Small intestine (tissue), 7 donors: ENCODE measurements around the gene NIPAL3. TPM values are rescaled to one million over a fixed set of nuclear protein-coding genes. Genes with fewer than 3 reads are reported as not detected.

Source experiments
- DNase-seq, 2 donors: peaks; one replicate each; pipeline versions ENCODE4 v3.0.0 to v3.0.0-alpha.2; 2013
- FAIRE-seq: peaks from 2 replicates; lab custom pipeline; 2012; peaks lifted over from hg19 to GRCh38; lab: Jason Lieb, UNC
- H3K27ac ChIP-seq, 3 donors: one replicate each; pipeline ENCODE4 v1.5.1; 2013; ENCODE audit warnings: low read length in 2 of 3, mild to moderate bottlenecking in 2 of 3, control low read depth in 1 of 3, inconsistent platforms in 1 of 3, low read depth in 1 of 3, moderate library complexity in 1 of 3
- H3K27me3 ChIP-seq, 3 donors: one replicate each; pipeline ENCODE4 v1.6.1; 2013; ENCODE audit warnings: low read length in 3 of 3, inconsistent platforms in 1 of 3; ENCODE audit not compliant: control insufficient read depth in 3 of 3, insufficient read depth in 3 of 3
- H3K36me3 ChIP-seq, 3 donors: one replicate each; pipeline ENCODE4 v1.6.1; 2013; ENCODE audit warnings: low read length in 3 of 3, inconsistent platforms in 1 of 3, low read depth in 1 of 3, mild to moderate bottlenecking in 1 of 3, moderate library complexity in 1 of 3; ENCODE audit not compliant: control insufficient read depth in 3 of 3, insufficient read depth in 2 of 3
- H3K4me1 ChIP-seq, 3 donors: one replicate each; pipeline ENCODE4 v1.6.1; 2013; ENCODE audit warnings: low read length in 2 of 3, inconsistent platforms in 1 of 3, low read depth in 1 of 3, mild to moderate bottlenecking in 1 of 3, moderate library complexity in 1 of 3; ENCODE audit not compliant: control insufficient read depth in 3 of 3, insufficient read depth in 2 of 3
- H3K4me3 ChIP-seq, 3 donors: one replicate each; pipeline ENCODE4 v1.5.1; 2013; ENCODE audit warnings: low read length in 3 of 3, control low read depth in 1 of 3, inconsistent platforms in 1 of 3, low read depth in 1 of 3, mild to moderate bottlenecking in 1 of 3, moderate library complexity in 1 of 3
- H3K9me3 ChIP-seq, 2 donors: one replicate each; pipeline ENCODE4 v1.6.1; 2013; ENCODE audit warnings: low read depth in 1 of 2, low read length in 1 of 2; ENCODE audit not compliant: control insufficient read depth in 2 of 2, insufficient read depth in 1 of 2
- WGBS, 3 donors: extraction: QIAGEN DNeasy Blood & Tissue Kit; methylation state at CpG; one replicate each; pipeline ENCODE4 v1.1.7; 2013; 5-methylcytosine and 5-hydroxymethylcytosine counted together
- polyA plus RNA-seq, 4 donors: library from polyadenylated mRNA; stranded (reverse) in 3 of 4; unstranded in 1 of 4; fragments of 200-250 nt in 3 of 4; fragments of 120-200 nt in 1 of 4; gene quantifications; one replicate each; pipeline versions ENCODE4 v1.2.1 to v1.2.3, GENCODE V29; 2013
- donor health status: healthy with polysubstance abuse.
- donor health status: control.
- donor health status: control.
- donor health status: Bipolar disorder and iron deficiency.
- donor health status: healthy.

NIPAL3 gene
- polyA plus RNA-seq, 4 donors = 4.9 to 16.4 (median 13.3) TPM

- Histone ChIP-seq H3K9me3 (peaks cover 0 to 12% of the 10 kb centered on the region in 2 donors), H3K4me1 (no peaks in the 10 kb centered on the region), H3K27me3 (no peaks in the 10 kb centered on the region), H3K27ac (no peak overlapping the region), H3K4me3 (no peak overlapping the region), H3K36me3 (no peaks in the 10 kb centered on the region)
- FAIRE-seq (no peak), DNase-seq (no peak)
- 72 to 84% (median 78%) methylated on average over 3 of the region's 3 CpGs for WGBS, 3 donors
Observed at GRCh38 chr1:24493785-24494184, 78.2 kb downstream of the NIPAL3 start.

GRCh38 chr1:24498589-24498988, 83.0 kb downstream of the NIPAL3 start:
- Histone ChIP-seq H3K36me3 (no peaks in the 10 kb centered on the region), H3K27me3 (no peaks in the 10 kb centered on the region), H3K27ac (no peak overlapping the region), H3K4me3 (no peak overlapping the region), H3K4me1 (peaks cover 0 to 9% (median 0%) of the 10 kb centered on the region in 3 donors), H3K9me3 (no peaks in the 10 kb centered on the region)
- no peak for FAIRE-seq
- no peak for DNase-seq
- 80 to 85% (median 84%) methylated on average over 12 of the region's 12 CpGs for WGBS, 3 donors

DNA sequence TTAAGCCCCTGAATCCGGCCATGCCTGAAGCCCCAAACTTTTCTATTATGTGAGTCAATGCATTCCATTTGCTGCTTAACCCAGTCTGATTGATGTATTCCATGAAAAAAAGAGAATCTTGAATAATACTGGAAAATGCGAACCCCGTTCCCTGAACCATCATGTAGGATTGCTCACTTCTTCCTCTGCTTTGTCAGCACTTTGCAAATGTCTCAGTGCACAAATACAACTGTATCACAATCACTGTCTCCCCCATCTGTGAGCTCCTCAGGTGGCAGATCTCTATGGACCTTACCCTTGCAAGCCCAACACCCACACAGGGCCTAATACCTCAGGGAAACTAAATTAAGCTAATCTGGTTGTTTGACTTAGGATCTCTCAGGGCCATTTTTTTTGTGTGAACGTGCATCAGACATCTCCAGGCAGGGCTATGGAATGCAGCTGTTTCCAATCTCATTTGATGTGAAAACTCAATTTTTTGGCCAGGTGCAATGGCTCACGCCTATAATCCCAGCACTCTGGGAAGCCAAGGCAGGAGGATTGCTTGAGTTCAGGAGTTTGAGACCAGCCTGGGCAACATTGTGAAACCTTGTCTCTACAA, 84.9 kb downstream of the NIPAL3 start:
- 81 to 90% (median 83%) methylated on average over 5 of the region's 5 CpGs for WGBS, 3 donors
- no peaks in the 10 kb centered on the region for H3K36me3 ChIP-seq
- H3K9me3 ChIP-seq = no peaks in the 10 kb centered on the region
- DNase-seq (no peak), FAIRE-seq (no peak)
- no peaks in the 10 kb centered on the region for H3K27me3 ChIP-seq
- peaks cover 0 to 9% (median 0%) of the 10 kb centered on the region in 3 donors for H3K4me1 ChIP-seq
- H3K4me3 ChIP-seq = no peak overlapping the region
- no peak overlapping the region for H3K27ac ChIP-seq

- no peaks in the 10 kb centered on the region for H3K36me3 ChIP-seq
- H3K4me3 ChIP-seq = peak overlapping the region in 2 of 3 donors; percentile 55 to 89
- peak overlapping the region; percentile 39 to 94 (median 84) for H3K27ac ChIP-seq
- no peak for FAIRE-seq
- H3K27me3 ChIP-seq = no peaks in the 10 kb centered on the region
- peak; percentile 42 to 64 for DNase-seq
- 39 to 52% (median 47%) methylated on average over 16 of the region's 16 CpGs for WGBS, 3 donors
- no peaks in the 10 kb centered on the region for H3K9me3 ChIP-seq
- peaks cover 0 to 9% (median 0%) of the 10 kb centered on the region in 3 donors for H3K4me1 ChIP-seq
Observed at GRCh38 chr1:24501371-24502064, 85.9 kb downstream of the NIPAL3 start.

GRCh38 chr1:24502065-24502708, 86.6 kb downstream of the NIPAL3 start:
- DNase-seq (peak; percentile 76 to 93), FAIRE-seq (no peak)
- Histone ChIP-seq H3K4me1 (peaks cover 2 to 14% (median 3%) of the 10 kb centered on the region in 3 donors), H3K4me3 (peak overlapping the region; percentile 55 to 89 (median 57)), H3K9me3 (no peaks in the 10 kb centered on the region), H3K36me3 (no peaks in the 10 kb centered on the region), H3K27ac (peak overlapping the region; percentile 84 to 94 (median 85)), H3K27me3 (no peaks in the 10 kb centered on the region)
- 1% methylated on average over 36 to 39 of the region's 39 CpGs for whole genome bisulfite sequencing, 3 donors

- H3K36me3 ChIP-seq = no peaks in the 10 kb centered on the region
- H3K4me1 ChIP-seq = peaks cover 3 to 15% (median 5%) of the 10 kb centered on the region in 3 donors
- H3K4me3 ChIP-seq = peak within 1 kb of the TSS; percentile 57 to 89 (median 73)
- DNase-seq = peak; percentile 87 to 96
- H3K27ac ChIP-seq = peak within 1 kb of the TSS; percentile 84 to 94 (median 85)
- H3K27me3 ChIP-seq = no peaks in the 10 kb centered on the region
- FAIRE-seq = no peak
- no peaks in the 10 kb centered on the region for H3K9me3 ChIP-seq
- 0 to 1% (median 0%) methylated on average over 9 to 53 of the region's 53 CpGs for WGBS, 3 donors
Observed at GRCh38 chr1:24502709-24503058, 87.1 kb downstream of the NIPAL3 start, which contains the start of gene RCAN3. Gene RCAN3 (plus strand): TSS chr1:24502836. CDS start chr1:24514373, 11,537 bp downstream.

- WGBS, 3 donors = 1 to 3% (median 1%) methylated on average over 40 to 50 of the region's 53 CpGs
- H3K4me1 ChIP-seq = peaks cover 3 to 15% (median 5%) of the 10 kb centered on the region in 3 donors
- FAIRE-seq (no peak), DNase-seq (peak; percentile 30 to 55)
- H3K36me3 ChIP-seq = no peaks in the 10 kb centered on the region
- peak overlapping the region; percentile 57 to 89 (median 73) for H3K4me3 ChIP-seq
- no peaks in the 10 kb centered on the region for H3K9me3 ChIP-seq
- H3K27me3 ChIP-seq = no peaks in the 10 kb centered on the region
- H3K27ac ChIP-seq = peak overlapping the region; percentile 66 to 94 (median 68)
Observed at GRCh38 chr1:24503059-24503751, 87.6 kb downstream of the NIPAL3 start.
